Activated CD8-positive, alpha-beta memory T cell treated with anti-CD3 and anti-CD28 coated beads for 48 hours (primary cell): ENCODE results near the gene PGP.
A peak's percentile ranks its signal among the peaks of the same experiment; 100 is the strongest.

ENCODE experiments used
- DNase-seq, 3 experiments: peaks; one replicate each; pipeline ENCODE4 v3.0.0-alpha.2; 2020; ENCODE audit warnings: low read depth in 2 of 3, low spot score in 2 of 3

PGP gene

GRCh38 chr16:2183671-2184070, 31.0 kb downstream of the PGP start:
- no peak for DNase-seq

- DNase-seq = no peak
Observed at GRCh38 chr16:2181952-2182351, 32.7 kb downstream of the PGP start.

- DNase-seq = no peak
Observed at GRCh38 chr16:2180962-2181923, 33.4 kb downstream of the PGP start.

GRCh38 chr16:2180461-2180860, 34.2 kb downstream of the PGP start:
- DNase-seq = no peak

- no peak for DNase-seq
Observed at GRCh38 chr16:2179576-2179975, 35.1 kb downstream of the PGP start.

GRCh38 chr16:2179107-2179501, 35.5 kb downstream of the PGP start:
- DNase-seq = no peak

- DNase-seq = peak in 2 of 3 experiments; percentile 25 to 29
Observed at GRCh38 chr16:2178321-2179106, 36.1 kb downstream of the PGP start.

GRCh38 chr16:2177561-2177960, 37.1 kb downstream of the PGP start:
- no peak for DNase-seq

- no peak for DNase-seq
Observed at GRCh38 chr16:2177101-2177500, 37.5 kb downstream of the PGP start.

GRCh38 chr16:2176047-2176446, 38.6 kb downstream of the PGP start:
- no peak for DNase-seq

- no peak for DNase-seq
Observed at GRCh38 chr16:2175454-2175853, 39.2 kb downstream of the PGP start.

GRCh38 chr16:2174396-2175131, 40.1 kb downstream of the PGP start:
- DNase-seq = no peak

GRCh38 chr16:2173916-2174315, 40.7 kb downstream of the PGP start:
- DNase-seq = no peak

- no peak for DNase-seq
Observed at GRCh38 chr16:2173366-2173765, 41.3 kb downstream of the PGP start.

GRCh38 chr16:2172688-2173335, 41.8 kb downstream of the PGP start:
- no peak for DNase-seq

GRCh38 chr16:2171601-2172178, 43.0 kb downstream of the PGP start:
- no peak for DNase-seq

GRCh38 chr16:2170587-2171435, 43.8 kb downstream of the PGP start:
- no peak for DNase-seq

- no peak for DNase-seq
Observed at GRCh38 chr16:2170080-2170479, 44.6 kb downstream of the PGP start.

GRCh38 chr16:2167068-2167638, 47.5 kb downstream of the PGP start:
- DNase-seq = no peak
